ENCODE results near the gene DTNBP1. TPM values are rescaled to one million over a fixed set of nuclear protein-coding genes. Genes with fewer than 3 reads are reported as not detected.

Gene DTNBP1
- total and polyA plus RNA-seq, 2 of the 13 experiments (the other 11 are each of a cell fraction or from before 2014, with no cell fraction given), result 6.6 to 19.1 TPM

DNA sequence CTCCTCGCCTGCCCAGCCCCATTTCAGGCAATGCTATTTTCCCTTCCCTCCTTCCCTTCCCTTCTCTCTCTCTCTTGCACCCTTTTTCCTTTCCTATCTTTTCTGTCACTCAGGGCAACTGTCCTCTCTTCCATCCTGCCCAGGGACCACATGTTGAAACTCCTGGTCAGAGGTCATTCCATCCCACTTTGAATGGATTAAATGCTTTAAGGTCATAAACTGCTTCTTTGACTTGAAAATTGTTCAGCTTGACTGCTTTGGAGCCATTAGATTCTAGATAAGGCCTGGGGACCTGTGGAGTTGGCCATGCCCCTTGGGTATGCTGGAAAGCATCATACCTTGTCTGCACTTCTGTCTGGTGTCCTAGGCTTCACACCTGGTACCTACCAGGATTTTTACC, 106.1 kb downstream of the DTNBP1 start (continued):
- TF ChIP-seq, protein P1, sequence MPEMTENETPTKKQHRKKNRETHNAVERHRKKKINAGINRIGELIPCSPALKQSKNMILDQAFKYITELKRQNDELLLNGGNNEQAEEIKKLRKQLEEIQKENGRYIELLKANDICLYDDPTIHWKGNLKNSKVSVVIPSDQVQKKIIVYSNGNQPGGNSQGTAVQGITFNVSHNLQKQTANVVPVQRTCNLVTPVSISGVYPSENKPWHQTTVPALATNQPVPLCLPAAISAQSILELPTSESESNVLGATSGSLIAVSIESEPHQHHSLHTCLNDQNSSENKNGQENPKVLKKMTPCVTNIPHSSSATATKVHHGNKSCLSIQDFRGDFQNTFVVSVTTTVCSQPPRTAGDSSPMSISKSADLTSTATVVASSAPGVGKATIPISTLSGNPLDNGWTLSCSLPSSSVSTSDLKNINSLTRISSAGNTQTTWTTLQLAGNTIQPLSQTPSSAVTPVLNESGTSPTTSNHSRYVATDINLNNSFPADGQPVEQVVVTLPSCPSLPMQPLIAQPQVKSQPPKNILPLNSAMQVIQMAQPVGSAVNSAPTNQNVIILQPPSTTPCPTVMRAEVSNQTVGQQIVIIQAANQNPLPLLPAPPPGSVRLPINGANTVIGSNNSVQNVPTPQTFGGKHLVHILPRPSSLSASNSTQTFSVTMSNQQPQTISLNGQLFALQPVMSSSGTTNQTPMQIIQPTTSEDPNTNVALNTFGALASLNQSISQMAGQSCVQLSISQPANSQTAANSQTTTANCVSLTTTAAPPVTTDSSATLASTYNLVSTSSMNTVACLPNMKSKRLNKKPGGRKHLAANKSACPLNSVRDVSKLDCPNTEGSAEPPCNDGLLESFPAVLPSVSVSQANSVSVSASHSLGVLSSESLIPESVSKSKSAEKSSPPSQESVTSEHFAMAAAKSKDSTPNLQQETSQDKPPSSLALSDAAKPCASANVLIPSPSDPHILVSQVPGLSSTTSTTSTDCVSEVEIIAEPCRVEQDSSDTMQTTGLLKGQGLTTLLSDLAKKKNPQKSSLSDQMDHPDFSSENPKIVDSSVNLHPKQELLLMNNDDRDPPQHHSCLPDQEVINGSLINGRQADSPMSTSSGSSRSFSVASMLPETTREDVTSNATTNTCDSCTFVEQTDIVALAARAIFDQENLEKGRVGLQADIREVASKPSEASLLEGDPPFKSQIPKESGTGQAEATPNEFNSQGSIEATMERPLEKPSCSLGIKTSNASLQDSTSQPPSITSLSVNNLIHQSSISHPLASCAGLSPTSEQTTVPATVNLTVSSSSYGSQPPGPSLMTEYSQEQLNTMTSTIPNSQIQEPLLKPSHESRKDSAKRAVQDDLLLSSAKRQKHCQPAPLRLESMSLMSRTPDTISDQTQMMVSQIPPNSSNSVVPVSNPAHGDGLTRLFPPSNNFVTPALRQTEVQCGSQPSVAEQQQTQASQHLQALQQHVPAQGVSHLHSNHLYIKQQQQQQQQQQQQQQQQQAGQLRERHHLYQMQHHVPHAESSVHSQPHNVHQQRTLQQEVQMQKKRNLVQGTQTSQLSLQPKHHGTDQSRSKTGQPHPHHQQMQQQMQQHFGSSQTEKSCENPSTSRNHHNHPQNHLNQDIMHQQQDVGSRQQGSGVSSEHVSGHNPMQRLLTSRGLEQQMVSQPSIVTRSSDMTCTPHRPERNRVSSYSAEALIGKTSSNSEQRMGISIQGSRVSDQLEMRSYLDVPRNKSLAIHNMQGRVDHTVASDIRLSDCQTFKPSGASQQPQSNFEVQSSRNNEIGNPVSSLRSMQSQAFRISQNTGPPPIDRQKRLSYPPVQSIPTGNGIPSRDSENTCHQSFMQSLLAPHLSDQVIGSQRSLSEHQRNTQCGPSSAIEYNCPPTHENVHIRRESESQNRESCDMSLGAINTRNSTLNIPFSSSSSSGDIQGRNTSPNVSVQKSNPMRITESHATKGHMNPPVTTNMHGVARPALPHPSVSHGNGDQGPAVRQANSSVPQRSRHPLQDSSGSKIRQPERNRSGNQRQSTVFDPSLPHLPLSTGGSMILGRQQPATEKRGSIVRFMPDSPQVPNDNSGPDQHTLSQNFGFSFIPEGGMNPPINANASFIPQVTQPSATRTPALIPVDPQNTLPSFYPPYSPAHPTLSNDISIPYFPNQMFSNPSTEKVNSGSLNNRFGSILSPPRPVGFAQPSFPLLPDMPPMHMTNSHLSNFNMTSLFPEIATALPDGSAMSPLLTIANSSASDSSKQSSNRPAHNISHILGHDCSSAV (CRISPR knock-in tag; IDR thresholded peaks at IDR 0.05; ENCODE audit: borderline replicate concordance), result no peak
- no peak for TF ChIP-seq ZNF253 (CRISPR knock-in tag; IDR thresholded peaks at IDR 0.05; ENCODE audit: borderline replicate concordance)
- no peak for TF ChIP-seq ZNF567 (CRISPR knock-in tag; IDR thresholded peaks at IDR 0.05; ENCODE audit: borderline replicate concordance)
- TF ChIP-seq HNRNPH1 (optimal IDR thresholded peaks at IDR 0.05; ENCODE audit: low read depth, low read length), result no peak

Measured in HepG2 (cell line).